CD4-positive, alpha-beta T cell treated with Interleukin-2 at 100 ng/mL for 4 hours (primary cell): Measurements from ENCODE around the gene LONP1.
A peak's percentile ranks its signal among the peaks of the same experiment; 100 is the strongest.
"Not testable (repeated sequence)": the region's sequence is repeated elsewhere in the genome, so short reads cannot be mapped to it uniquely, and the experiment has no call there.

Experiments
- DNase-seq: peaks from one replicate; pipeline ENCODE4 v3.0.0-alpha.2; 2020; ENCODE audit warnings: low spot score

The LONP1 gene, protein sequence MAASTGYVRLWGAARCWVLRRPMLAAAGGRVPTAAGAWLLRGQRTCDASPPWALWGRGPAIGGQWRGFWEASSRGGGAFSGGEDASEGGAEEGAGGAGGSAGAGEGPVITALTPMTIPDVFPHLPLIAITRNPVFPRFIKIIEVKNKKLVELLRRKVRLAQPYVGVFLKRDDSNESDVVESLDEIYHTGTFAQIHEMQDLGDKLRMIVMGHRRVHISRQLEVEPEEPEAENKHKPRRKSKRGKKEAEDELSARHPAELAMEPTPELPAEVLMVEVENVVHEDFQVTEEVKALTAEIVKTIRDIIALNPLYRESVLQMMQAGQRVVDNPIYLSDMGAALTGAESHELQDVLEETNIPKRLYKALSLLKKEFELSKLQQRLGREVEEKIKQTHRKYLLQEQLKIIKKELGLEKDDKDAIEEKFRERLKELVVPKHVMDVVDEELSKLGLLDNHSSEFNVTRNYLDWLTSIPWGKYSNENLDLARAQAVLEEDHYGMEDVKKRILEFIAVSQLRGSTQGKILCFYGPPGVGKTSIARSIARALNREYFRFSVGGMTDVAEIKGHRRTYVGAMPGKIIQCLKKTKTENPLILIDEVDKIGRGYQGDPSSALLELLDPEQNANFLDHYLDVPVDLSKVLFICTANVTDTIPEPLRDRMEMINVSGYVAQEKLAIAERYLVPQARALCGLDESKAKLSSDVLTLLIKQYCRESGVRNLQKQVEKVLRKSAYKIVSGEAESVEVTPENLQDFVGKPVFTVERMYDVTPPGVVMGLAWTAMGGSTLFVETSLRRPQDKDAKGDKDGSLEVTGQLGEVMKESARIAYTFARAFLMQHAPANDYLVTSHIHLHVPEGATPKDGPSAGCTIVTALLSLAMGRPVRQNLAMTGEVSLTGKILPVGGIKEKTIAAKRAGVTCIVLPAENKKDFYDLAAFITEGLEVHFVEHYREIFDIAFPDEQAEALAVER

GRCh38 chr19:5719961-5720790, at the start of gene LONP1, which contains the start of gene CATSPERD:
Gene LONP1 (minus strand): TSS chr19:5720146. CDS start chr19:5720132, 14 bp downstream.
Gene CATSPERD (plus strand): TSS chr19:5720637. CDS start chr19:5720738, 101 bp downstream.
- peak; percentile 98 for DNase-seq

- DNase-seq: no peak
Measured at GRCh38 chr19:5767949-5768348, 48.0 kb upstream of the LONP1 start.

DNA sequence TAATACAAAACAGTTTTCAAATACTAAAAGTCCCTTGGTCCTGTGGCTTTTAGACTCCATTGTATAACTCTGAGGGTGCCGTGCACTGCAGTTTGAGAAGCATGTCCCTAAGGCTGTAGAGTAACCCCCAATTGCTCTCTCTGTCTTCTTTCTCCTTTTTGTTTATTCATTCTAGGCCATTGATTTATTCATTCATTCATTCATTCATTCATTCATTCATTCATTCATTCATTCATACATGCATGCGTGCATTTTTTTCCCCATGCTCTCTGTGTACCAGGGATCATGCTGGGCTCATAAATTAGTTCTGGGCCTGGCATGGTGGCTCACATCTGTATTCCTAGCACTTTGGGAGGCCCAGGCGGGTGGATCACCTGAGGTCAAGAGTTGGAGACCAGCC, 45.3 kb upstream of the LONP1 start:
- no peak for DNase-seq

DNA sequence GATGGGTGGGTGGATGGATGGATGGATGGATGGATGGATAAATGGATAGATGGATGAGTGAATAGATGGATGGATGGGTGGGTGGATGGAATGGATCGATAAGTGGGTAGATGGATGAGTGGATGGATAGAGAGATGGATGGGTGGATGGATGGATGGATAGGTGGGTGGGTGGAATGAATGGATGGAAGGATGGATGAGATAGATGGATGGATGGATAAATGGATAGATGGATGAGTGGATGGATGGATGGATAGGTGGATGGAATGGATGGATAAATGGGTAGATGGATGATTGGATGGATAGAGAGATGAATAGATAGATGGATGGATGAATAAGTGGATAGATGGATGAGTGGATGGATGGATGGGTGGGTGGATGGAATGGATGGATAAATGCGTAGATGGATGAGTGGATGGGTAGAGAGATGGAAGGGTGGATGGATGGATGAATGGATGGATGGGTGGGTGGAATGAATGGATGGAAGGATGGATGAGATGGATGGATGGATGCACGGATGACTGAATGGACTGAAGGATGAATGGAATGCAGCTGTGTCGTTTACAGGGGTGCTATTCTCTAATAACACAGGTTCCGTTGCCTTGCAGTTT, 42.8 kb upstream of the LONP1 start:
- no peak for DNase-seq

GRCh38 chr19:5753743-5754142, 33.8 kb upstream of the LONP1 start:
- no peak for DNase-seq

GRCh38 chr19:5751709-5752108, 31.8 kb upstream of the LONP1 start:
- DNase-seq: no peak

DNA sequence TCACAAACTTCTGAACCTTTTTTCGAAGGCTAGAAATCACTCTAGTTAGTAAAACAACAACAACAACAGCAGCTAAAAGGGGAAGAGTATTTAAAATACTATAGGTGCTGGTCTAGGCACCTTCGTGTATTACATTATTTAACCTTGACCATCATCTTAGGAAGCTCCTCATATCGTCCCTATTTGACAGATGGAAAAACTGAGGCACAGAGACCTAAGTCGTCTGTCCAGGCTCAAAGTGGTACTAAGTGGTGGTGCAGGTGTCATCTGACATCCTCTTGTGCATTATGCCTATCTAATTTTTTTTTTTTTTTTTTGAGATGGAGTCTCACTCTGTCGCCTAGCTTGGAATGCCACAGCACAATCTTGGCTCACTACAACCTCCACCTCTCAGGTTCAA, 29.6 kb upstream of the LONP1 start:
- no peak for DNase-seq

GRCh38 chr19:5748920-5749319, 29.0 kb upstream of the LONP1 start:
- not testable (repeated sequence) for DNase-seq

DNA sequence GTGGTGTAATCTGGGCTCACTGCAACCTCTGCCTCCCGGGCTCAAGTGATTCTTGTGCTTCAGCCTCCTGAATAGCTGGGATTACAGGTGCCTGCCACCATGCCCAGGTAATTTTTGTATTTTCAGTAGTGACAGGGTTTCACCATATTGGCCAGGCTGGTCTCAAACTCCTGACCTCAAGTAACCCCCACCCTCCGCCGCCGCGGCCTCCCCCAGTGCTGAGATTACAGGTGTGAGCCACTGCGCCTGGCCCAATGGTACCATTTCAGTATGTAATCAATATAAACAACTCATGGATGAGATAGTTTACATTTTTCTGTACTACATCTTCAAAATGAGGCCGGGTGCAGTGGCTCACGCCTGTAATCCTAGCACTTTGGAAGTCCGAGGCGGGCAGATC, 25.1 kb upstream of the LONP1 start:
- DNase-seq: not testable (repeated sequence)

DNA sequence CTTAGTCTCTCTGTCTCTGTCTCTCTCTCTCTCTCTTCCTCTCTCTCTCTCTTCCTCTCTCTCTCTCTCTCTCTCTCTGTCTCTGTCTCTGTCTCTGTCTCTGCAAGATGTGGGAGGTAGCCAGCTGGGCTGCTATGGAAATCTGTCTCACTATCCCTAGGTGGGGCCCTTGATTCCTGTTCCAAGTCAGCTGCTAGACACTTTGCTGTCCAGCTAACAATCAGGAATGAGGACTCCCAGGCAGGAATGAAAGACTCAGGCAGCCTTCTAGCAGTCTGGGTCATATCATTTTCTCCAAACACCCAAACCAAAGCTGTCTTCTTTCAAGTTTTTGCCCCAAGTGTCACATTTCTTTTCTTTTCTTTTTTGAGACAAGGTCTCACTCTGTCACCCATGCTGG, 23.7 kb upstream of the LONP1 start:
- no peak for DNase-seq

DNA sequence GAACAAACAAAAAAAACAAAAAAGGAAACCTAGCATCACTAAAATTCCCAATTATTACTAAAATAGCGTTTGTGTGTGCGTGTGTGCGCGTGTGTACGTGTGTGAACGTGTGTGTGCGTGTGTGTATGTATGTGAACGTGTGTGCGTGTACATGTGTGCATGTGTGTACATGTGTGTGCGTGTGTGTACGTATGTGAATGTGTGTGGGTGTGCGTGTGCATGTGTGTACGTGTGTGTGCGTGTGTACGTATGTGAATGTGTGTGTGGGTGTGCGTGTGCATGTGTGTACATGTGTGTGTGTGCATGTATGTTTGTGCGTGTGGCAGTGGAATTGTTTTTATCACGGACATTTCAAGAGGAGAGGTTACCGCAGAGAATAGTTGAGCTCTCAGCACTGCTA, 22.1 kb upstream of the LONP1 start:
- DNase-seq: no peak

DNA sequence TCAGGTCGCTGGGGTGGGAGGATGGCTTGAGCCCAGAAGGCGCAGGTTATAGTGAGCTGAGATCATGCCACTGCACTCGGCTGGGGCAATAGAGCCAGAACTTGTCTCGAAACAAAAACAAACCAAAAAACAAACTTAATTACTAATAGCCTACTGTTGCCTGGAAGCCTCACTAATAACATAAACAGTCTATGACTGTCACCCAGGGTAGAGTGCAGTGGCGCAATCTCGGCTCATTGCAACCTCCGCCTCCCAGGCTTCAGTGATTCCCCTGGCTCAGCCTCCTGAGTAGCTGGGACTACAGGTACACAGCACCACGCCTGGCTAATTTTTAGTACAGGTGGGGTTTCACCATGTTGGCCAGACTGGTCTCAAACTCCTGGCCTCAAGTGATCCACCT, 18.5 kb upstream of the LONP1 start:
- no peak for DNase-seq

DNA sequence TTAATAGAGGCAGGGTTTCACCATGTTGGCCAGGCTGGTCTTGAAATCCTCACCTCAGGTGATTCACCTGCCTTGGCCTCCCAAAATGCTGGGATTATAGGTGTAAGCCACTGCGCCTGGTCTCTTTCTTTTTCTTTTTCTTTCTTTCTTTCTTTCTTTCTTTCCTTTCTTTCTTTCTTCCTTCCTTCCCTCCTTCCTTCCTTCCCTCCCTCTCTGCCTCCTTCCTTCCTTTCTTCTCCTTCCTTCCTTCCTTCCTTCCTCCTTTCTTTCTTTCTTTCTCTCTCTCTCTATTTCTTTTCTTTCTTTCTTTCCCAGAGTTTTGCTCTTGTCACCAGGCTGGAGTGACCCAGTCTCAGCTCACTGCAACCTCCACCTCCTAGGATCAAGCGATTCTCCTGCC, 13.2 kb upstream of the LONP1 start:
- DNase-seq: not testable (repeated sequence)

DNA sequence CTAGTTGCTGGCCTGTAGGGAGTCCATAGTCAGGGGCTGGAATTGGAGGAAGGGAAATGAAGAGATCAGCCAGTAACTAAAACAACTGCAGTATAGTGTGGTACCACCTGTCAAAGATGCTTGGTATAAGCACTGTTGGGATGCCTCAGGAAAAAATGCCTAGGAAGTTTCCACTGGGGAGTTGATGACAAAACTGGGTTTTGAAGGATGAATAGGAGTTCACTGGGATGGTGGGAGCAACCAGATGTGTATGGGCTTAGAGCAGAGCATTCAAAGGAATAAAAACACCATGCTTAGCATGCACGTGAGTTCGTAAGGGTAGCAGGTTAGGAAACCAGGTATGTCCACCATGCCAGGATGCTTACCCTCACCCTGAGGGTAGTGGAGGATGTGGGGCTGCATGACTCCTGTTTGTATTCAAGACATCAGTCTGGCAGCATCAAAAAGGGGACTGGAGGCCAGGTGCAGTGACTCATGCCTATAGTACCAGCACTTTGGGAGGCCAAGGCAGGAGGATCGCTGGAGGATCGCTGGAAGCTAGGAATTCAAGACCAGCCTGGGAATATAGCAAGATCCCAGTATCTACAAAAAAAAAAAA, 7.6 kb upstream of the LONP1 start:
- no peak for DNase-seq

- DNase-seq: no peak
Measured at GRCh38 chr19:5719274-5719960, 529 bp downstream of the LONP1 start.

GRCh38 chr19:5718579-5719273, 1.2 kb downstream of the LONP1 start:
- DNase-seq: peak; percentile 25

- no peak for DNase-seq
Measured at GRCh38 chr19:5718037-5718578, 1.8 kb downstream of the LONP1 start.

DNA sequence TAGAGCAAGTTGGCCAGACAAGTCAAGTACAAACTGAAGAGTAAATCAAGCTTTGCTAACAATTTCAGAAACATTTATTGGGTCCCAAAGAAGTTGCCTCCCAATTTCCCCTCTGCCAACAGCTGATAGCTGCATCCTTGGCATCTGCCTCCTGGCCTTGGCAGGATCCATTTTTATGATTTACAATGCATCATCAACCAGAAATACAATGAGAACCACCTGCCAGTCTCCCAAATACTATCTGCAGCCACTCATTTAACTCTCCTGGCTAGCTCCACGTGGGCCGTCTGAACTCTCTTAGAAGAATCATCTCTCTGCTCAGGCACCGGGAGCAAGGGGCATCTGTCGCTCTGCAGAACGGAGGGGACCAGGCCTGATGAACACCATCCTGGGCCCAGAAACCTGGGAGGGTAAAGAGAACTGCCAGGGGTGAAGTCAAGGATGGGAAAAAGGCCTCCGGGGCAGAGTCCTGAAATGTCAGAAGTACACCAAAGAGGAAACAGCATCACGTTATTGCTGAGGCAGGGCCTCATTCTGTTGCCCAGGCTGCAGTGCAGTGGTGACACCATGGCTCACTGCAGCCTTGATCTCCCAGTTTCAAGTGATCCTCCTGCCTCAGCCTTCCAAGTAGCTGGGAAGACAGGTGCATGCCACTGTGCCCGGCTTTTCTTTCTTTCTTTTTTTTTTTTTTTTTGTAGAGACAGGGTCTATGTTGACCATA, 2.6 kb downstream of the LONP1 start:
- no peak for DNase-seq

GRCh38 chr19:5714816-5715215, 5.1 kb downstream of the LONP1 start:
- no peak for DNase-seq
